Umbilical cord (tissue), 2 donors: ENCODE measurements around the gene GABRR2. TPM values are rescaled to one million over a fixed set of nuclear protein-coding genes. Genes with fewer than 3 reads are reported as not detected.
"Not testable (repeated sequence)": the region's sequence is repeated elsewhere in the genome, so short reads cannot be mapped to it uniquely, and the experiment has no call there.

ENCODE experiments used
- DNase-seq: peaks from one replicate; pipeline ENCODE4 v3.0.0-alpha.2; 2015; ENCODE audit warnings: low spot score
- total RNA-seq: library from RNA; depleted of rRNA; stranded (reverse); fragments of >200 nt; gene quantifications from one replicate; pipeline ENCODE4 v1.2.3, GENCODE V29; 2014; ENCODE audit warnings: low replicate concordance; ENCODE audit not compliant: insufficient read depth

The GABRR2 gene
- total RNA-seq, 1 donor from 2014 or later = not detected

DNA sequence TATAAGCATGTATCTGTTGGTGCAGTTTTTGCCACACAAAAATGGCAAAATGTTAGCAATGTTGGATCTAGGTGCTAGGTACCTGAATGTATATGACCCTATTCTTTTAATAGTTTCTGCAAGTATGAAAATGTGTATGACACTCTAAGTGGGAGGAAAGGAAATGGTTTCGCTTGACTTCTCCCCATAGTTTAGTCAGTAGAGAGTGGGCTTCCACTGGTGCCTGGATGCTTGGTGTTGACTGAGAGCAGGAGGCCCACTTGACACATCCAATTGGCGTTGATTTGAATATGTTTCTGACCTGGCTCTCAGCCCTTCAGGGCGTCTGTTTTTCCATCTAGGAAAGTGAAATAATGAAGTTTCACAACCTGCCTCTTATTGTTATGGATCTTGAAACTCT lies 56.2 kb downstream of the GABRR2 start:
- no peak for DNase-seq

DNA sequence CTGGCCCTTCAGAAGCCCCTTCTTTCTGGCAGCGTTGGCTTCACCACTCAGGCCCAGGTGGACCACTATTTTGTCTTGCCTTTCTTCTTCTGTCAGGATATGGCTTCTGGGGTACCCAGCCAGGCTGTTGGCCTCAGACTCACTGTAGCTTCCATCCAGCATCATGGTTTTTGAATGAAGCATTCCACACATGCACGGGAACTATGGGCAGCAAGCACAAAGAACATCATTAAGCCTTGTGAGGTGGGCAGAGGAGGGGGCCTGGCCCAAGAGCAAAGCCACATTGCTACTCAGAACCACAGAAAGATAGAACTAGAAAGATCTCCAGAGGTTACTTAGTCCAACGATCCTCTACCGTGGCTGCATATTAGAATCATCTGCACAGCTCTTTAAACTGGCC lies 57.3 kb downstream of the GABRR2 start:
- no peak for DNase-seq

DNA sequence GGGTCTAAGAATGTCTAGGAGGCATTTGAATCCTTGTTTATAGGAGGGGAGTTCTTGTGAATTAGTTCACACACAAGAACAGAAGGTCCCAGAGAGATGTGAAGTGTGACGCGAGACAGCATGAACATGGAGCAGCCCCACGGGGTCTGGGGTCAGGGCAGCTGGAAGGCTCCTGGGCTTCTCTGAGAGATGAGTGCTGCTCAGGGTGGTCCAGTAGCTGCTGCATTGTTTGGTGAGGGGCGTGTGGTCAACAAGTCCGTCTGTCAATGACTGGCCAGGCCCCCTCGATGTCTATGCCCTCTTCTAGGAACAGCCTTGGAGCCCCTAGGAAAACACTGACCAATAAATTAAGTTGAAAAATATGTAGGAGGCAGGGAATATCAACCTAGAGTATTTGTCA lies 57.8 kb downstream of the GABRR2 start:
- DNase-seq = no peak

DNA sequence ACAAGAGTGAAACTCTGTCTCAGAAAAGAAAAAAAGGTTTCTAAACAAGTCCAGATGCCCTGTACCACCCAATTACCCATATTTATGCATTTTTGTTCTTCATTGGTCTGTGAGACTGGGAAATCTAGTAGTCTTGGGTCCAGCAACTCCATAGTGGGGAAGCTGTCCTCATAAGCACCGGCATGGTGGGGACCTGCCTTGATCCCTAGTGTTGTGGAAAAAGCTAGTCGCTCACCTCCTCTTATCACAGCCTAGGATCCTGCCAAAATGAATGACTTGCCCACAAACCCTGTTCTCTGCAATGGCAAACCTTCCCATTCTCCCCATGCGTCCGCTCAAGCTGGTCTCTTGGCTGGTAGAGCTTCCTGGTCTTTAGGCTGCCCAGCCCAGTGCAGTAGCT lies 59.7 kb downstream of the GABRR2 start:
- no peak for DNase-seq

DNA sequence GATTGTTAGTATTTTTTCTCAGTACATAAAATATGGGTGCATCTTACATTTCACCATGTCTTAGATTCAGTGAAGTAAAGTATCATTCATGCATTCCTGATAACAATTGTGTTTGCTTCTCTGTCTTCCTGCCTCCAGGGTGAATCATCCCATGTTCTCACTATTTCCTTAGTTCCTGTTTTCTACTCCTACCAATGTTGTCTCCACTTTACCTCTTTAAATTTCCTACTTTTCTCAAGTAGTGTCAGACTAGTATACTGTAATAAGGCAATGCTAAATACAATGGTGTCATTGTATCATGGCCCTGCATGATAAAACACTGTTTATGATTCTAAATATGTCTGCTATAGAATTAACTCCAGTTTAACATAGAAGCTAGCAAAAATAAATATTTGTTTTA lies 60.5 kb downstream of the GABRR2 start:
- no peak for DNase-seq

DNA sequence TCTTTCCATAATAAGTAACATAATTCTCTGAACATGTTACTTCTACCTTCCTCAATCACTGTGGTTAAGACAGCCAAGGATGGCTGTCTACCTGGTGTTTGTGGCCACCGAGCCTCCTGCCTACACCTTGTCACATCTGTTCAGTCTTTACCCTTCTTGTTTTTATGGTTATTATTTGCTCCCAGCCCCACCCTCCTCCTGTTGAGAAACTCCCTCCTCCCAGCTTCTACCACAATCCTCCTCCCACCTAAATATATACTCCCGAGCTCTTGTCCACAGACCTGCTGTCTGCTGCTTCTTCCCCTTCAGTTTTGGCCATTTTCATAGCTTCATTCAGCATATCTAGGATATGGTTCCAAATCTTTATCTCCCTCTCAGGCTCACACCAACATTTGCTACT lies 62.2 kb downstream of the GABRR2 start:
- DNase-seq = no peak

DNA sequence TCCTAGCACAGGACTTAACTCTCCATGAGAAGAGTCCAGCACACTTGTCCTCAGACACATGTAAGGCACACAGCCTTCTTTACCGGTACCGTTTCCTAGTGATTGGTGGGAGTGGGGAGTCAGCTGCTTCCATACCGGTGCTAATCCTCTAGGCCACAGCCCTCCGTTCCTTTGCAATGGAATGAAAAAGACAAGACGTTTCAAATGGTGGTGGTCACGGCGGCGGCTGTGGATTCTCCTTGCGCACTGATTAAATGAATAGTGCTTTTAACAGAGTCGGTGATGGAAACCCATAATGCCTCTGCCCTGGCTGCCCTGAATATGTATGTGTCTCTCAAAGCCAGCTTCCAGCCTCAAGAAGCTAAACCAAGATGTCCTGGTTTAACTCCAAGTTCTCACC lies 63.1 kb downstream of the GABRR2 start:
- no peak for DNase-seq

DNA sequence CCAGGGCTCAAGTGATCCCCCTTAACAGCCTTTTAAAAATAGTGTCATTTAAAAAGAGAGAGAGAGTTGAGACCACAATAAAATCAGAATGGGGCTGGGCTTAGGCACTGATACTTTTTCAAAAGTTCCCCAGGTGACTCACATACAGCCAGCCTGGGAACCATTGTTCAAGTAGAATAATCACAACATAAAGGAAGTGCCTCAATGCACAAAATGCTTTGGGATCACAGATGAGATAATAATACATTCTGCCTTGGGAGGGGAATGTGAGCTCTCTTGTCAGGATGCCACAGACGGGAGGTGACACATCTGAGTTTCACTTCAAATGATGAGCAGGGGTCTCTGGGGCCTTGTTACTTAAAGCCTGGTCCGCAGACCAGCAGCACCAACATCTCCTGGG lies 63.9 kb downstream of the GABRR2 start:
- DNase-seq = no peak

DNA sequence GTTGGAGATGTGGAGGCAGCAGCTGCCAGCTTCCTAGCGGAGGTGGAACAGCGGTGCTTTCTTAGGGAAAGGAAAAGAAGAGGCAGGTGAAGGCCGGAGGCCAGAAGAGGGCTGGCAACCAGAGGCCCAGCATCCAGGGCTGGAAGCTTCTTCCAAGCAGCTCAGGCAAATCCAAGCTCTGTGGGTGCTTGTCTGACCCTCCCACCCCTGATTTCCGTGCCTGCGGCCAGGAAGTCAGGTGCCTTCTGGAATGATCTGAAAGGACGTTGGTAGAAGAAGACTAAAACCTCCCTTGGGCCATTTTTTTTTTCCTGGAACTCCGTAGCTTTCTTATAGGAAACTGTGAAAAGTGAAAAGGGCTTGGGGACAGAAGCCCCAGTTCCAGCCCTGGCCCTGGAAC lies 64.9 kb downstream of the GABRR2 start:
- no peak for DNase-seq

DNA sequence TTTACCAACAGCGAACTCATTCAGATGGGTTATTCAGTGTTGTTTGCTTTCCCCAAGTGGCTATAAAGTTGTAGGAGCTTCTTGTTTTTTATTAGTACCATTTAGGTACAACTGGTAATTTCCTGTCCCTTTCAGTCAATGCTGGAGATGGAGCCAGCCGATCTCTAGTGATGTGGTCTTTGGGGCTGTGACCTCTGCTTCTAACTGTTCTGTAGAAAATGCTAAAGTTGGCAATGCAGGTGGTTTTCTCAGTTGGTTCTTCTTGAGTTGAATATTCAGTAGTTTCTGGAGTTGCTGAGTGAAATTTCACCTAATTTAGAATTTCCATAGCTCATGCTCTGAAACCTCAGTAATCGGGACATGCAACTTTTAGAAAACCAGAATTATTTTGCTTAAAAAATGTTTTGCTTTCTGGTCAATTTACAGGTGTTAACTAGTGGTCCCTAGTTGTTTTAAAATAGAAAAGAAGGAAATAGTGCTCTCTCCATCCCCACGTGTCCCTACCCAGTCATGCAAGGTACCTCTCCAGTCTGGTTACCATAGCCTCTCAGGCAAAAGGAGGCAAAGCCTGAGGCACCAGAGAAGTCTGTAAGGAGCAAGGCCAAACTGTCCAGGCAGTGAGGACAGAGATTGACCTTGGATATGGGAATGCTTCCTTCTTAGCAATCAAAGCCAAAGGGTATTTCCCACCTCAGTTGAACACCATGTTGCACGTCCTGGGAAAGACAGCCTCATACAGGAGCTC lies 70.7 kb downstream of the GABRR2 start:
- DNase-seq = no peak

DNA sequence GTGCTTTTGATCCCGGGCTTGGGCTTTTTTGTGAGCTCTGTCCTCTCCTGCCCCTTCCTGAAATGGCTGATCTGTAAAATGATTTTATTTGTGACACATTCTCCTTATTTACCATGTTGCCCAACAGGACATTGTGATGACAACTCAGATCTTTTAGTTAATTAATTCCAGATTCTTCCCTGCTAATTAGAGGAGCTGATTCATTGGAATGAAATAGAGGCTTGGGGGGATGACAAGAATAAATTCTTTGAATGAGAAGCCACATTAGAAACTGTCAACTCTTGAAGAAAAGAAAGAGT lies 71.8 kb downstream of the GABRR2 start:
- no peak for DNase-seq

DNA sequence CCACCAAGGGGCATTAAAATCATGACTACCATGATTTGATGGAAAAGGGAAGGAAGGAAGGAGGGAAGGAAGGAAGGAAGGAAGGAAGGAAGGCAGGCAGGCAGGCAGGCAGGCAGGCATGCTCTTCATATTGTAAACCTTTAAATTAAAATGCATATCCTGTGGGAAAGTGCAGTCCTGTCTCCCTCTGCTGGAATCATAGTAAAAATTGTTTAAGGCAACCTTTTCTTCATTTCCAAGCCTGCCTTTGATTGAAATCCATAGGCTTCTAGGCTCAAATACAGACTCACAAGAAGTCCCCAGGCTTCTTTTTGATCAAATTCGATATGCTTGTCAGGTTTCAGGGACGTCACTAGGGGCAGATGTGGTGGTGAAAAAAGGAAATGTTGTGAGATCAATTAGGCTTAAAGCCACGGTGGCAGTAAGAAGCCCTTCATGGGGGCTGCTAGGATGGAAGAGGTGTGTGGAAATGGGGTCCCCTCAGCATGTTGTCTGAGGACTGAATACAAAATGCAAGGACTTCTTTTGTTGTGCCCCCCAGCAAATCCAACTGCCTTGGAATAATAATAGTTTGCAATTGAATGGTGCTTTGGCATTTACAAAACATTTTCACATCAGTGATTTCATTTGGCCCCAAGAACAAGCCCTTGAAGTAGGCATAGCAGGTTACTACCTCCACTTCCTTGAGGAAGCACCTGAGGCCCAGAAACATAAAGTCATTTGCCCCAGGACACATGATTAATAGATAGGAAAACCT lies 72.3 kb downstream of the GABRR2 start:
- peak; percentile 76 for DNase-seq

DNA sequence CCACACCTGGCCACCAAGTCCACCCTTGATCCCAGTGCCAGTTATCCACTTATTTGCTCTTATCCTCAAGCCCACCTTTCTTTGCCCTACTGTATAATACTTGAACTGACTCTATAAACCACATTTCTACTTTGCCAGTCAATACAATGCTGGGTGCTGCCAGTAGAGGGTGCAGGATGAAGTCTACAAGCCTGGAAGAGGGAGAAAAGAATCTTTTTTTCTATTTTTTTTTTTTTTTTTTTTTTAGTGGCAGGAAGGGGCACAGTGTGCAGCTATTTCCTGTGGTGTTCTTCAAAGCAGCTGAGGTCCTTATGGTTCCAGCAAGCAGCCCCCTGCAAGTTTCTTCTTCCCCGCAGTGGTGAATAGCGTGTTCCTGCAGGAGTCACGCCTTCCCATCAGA lies 75.8 kb downstream of the GABRR2 start:
- DNase-seq = no peak

DNA sequence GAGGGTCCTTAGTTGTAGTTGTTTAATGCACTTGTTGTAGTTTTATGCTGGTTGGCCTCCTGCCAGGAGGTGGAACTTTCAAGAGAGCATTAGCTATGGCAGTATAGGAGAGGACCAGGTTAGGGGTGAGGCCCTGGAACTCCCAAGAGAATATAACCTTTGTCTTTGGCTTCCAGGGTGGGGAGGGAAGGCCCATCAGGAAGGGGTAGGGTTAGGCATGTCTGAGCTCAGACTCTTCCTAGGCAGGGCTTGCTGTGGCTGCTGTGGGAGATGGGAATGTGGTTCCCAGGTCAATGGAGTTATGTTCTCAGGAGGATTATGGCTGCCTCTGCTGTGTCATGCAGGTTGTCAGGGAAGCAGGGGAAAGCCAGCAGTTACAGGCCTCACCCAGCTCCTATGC lies 77.9 kb downstream of the GABRR2 start:
- no peak for DNase-seq

DNA sequence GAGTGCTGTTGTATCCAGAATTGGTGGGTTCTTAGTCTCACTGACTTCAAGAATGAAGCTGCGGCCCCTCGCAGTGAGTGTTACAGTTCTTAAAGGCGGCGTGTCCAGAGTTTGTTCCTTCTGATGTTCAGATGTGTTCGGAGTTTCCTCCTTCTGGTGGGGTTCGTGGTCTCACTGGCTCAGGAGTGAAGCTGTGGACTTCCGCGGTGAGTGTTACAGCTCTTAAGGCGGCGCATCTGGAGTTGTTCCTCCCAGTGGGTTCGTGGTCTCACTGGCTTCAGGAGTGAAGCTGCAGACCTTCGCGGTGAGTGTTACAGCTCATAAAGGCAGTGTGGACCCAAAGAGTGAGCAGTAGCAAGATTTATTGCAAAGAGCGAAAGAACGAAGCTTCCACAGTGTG lies 81.5 kb downstream of the GABRR2 start:
- DNase-seq = not testable (repeated sequence)

DNA sequence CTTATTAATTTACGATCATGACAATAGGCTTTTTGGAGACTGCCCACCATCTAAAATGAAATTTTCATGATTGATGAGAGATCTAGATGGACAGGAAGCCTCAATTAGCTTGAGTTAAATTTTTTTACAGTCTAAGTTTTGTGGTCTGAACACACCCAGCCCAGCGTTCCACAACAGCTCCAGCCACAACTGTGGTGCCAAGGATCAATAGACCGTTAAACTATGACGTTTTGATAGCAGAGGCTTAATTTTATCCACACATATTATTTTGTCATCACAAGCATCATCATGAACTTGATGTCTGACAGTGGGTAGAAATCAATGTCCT lies 92.4 kb downstream of the GABRR2 start:
- DNase-seq = no peak

DNA sequence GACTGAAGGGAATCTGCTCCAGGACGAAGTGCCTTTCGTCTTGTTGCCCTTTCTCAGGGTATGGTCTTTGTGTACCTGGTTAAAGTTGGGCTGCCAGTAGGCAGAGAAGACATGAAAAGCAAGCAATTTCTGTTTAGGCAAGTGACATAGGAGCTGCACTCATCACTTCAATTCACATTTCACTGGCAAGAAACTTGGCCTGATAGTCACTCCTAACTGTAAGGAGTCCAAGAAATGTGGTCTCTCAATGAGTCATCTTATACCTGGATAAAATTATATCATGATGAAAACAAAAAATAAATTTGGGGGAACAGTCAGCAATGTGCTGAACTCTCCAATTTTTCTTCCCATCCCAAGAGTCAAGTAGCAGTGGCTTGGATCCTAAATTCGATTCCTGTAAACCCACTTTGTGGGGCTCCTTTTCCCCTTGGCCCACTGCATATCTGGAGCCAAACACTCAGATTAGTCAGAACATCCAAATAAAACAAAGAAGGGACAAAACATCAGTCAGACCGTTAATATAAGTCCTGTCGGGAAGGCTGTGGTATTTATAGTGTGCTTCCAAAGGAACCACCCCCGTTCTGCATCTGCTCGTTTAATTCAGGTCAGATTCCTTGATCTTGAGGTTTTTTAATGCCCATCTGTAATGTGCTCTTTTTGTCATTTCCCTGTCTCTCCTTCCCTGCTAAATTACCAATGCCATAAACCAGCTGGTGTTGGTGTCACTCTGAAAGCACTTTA lies 93.0 kb downstream of the GABRR2 start:
- no peak for DNase-seq

DNA sequence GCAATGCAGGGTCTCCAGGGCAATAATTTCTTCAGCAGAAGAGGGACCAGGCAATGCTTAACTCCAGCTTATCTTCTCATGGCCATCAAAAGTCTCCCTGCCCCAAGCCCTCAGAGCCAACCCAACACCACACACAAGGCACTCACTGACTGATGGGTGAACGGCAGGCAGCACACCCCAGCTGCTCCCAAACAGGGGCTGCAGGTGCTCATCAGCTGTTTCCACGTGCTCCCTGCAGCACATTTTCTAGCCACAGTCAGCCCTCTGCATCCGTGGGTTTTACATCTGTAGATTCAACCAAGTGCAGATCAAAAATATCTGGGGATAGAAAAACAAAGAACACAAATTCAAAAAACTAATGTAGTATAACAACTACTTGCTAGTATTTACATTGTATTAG lies 94.0 kb downstream of the GABRR2 start:
- DNase-seq = no peak

DNA sequence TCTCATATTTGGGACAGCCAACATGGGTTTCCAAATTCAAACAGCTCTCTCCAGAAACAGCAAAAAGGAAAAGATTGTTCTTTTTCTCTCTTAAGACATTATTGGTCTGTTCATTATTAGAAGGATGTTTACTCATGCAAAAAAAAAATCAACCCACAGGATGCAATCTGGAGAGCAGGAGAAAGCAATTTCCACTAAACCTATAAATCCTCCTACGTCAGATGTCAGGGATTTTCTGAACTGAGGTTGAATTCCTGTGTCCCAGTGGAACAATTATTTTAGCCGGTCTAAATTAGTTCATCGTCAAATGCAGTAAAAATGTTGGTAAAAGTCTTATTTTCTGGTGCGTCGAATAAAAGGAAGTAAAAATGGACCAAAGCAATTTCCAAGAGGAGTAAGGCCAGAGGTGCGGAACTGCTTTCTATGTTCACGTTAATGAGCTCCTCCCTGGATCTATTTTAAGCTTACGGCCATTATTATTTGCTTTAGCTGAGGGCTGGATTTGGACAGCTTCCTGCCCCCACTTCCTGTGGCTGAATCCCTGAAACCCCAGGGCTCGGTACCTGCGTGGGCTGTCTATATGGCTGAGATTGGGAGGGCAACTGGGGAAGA lies 97.7 kb downstream of the GABRR2 start, which contains the start of gene GABRR1:
Gene GABRR1 (minus strand): TSS at position 60 of the 612 bp plus-strand sequence. CDS start 36 bp downstream, at position 24.
- peak; percentile 2 for DNase-seq

DNA sequence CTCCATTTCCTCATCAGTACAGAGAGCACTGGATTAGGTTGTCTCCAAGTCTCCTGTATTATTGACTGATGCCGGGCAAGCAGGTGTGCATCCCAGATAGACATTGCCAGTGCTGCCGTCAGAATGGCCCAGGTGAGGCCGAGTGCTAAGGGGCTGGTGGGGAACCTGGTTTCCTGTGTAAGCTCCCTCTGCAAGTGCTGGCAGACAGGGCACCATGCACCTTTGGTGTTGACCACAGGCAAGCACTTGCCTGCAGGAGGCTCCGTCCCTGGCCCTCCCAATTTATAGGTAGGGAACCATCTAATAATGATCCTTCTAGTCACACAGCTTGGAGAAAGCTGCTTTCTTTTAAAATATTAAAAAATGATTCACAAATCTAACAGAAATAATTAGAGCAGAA lies 98.7 kb downstream of the GABRR2 start:
- DNase-seq = no peak

DNA sequence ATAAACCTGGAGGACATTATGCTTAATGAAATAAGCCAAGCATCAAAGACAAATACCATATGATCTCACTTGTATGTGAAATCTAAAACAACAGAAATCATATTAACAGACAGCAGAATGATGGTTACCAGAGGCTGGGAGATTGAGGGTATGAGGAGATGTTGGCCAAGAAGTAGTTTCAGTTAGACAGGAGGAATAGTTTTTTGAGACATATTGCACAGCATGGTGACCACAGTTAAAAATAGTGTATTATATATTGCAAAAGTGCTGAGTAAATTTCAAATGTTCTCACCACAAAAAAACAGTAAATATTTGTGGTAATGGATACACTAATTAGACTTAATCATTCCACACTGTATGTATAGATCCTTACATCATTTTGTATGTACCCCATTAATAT lies 99.7 kb downstream of the GABRR2 start:
- no peak for DNase-seq

DNA sequence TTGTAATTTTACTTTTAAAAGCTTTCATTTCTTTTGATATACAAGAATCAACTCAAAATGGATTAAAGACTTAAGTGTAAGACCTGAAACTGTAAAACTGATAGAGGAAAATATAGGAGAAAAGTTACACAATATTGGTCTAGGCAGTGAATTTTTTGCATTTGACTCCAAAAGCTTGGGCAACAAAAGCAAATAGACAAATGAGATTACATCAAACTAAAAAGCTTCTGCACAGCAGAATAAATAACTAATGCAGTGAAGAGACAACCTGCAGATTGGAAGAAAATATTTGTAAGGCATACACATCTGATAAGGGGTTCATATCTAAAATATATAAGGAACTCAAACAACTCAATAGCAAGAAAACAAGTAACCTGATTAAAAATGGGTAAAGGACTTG lies 100.9 kb downstream of the GABRR2 start:
- no peak for DNase-seq
